Stomach (tissue), 9 donors: ENCODE results near the gene SPPL2C. TPM values are rescaled to one million over a fixed set of nuclear protein-coding genes. Genes with fewer than 3 reads are reported as not detected.
A peak's percentile ranks its signal among the peaks of the same experiment; 100 is the strongest.

Experiments
- DNase-seq, 2 donors: peaks; one replicate each; pipeline versions ENCODE4 v3.0.0 to v3.0.0-alpha.2; 2013 to 2019
- H3K27ac ChIP-seq, 5 donors: fragments of 200-600 bp in 4 of 5; sonication (generic) in 4 of 5; one replicate each; pipeline ENCODE4 v1.5.1; 2013 to 2019; ENCODE audit warnings: mild to moderate bottlenecking in 1 of 5, moderate library complexity in 1 of 5
- H3K27me3 ChIP-seq, 3 donors: fragments of 200-600 bp; sonication (generic); one replicate each; pipeline ENCODE4 v1.5.1; 2017 to 2019; ENCODE audit warnings: mixed run types in 1 of 3
- H3K36me3 ChIP-seq, 4 donors: fragments of 200-600 bp; sonication (generic); 1 replicate in 3 of 4; 2 replicates in 1 of 4; pipeline ENCODE4 v1.5.1; 2016 to 2019
- H3K4me1 ChIP-seq, 4 donors: fragments of 200-600 bp; sonication (generic); one replicate each; pipeline ENCODE4 v1.5.1; 2016 to 2019
- H3K4me3 ChIP-seq, 4 donors: fragments of 200-600 bp; sonication (generic) in 3 of 4; one replicate each; pipeline ENCODE4 v1.5.1; 2016 to 2019; ENCODE audit warnings: mild to moderate bottlenecking in 1 of 4
- H3K9me3 ChIP-seq, 4 donors: fragments of 200-600 bp; sonication (generic); one replicate each; pipeline ENCODE4 v1.5.1; 2016 to 2019
- EP300 ChIP-seq: sonication (generic); formaldehyde crosslinking; IDR thresholded peaks from one replicate; pipeline ENCODE4 v1.6.1; 2017; ENCODE audit warnings: antibody characterized with exemption
- POLR2A ChIP-seq, 4 donors: fragments of 450-650 bp; IDR thresholded peaks; one replicate each; pipeline ENCODE4 v1.6.1; 2016; ENCODE audit warnings: antibody characterized with exemption in 4 of 4, control low read depth in 2 of 4, mild to moderate bottlenecking in 1 of 4, moderate library complexity in 1 of 4
- POLR2AphosphoS5 ChIP-seq, 3 donors: sonication (generic); formaldehyde crosslinking; IDR thresholded peaks; one replicate each; pipeline ENCODE4 v1.6.1; 2016; ENCODE audit warnings: antibody characterized with exemption in 3 of 3
- WGBS, 5 donors: extraction: QIAGEN DNeasy Blood & Tissue Kit in 3 of 5; methylation state at CpG; one replicate each; pipeline versions ENCODE4 v1.1.5 to v1.1.7; 2013 to 2018; 5-methylcytosine and 5-hydroxymethylcytosine counted together
- intact Hi-C: fragments of 100-400 bp; cut with DNase I; formaldehyde crosslinking; loops from one replicate; pipeline ENCODE4 v1.15.1; 2023; ENCODE audit warnings: low total_unique reads
- polyA plus RNA-seq, 3 donors: library from polyadenylated mRNA; stranded (reverse); fragments of 200-250 nt; gene quantifications; one replicate each; pipeline ENCODE4 v1.2.3, GENCODE V29; 2013
- total RNA-seq, 5 donors: library from RNA; depleted of rRNA; stranded (reverse); fragments of >200 nt; gene quantifications; one replicate each; pipeline versions ENCODE4 v1.1.0 to v1.2.3, GENCODE V29; 2014 to 2016
- TF ChIP-seq, protein P1 (sequence below), 7 experiments: fragments of 450-650 bp in 4 of 7; fragments of 200-600 bp in 3 of 7; sonication (generic) in 3 of 7; IDR thresholded peaks; one replicate each; pipeline ENCODE4 v1.5.1; 2016 to 2019; ENCODE audit warnings: antibody characterized with exemption in 7 of 7, control low read depth in 2 of 7, mild to moderate bottlenecking in 1 of 7
- donor health status: healthy with polysubstance abuse.
- donor health status: Bipolar disorder and iron deficiency.
- donor health status: healthy.

Gene SPPL2C
- total and polyA plus RNA-seq, 8 donors = not detected

DNA sequence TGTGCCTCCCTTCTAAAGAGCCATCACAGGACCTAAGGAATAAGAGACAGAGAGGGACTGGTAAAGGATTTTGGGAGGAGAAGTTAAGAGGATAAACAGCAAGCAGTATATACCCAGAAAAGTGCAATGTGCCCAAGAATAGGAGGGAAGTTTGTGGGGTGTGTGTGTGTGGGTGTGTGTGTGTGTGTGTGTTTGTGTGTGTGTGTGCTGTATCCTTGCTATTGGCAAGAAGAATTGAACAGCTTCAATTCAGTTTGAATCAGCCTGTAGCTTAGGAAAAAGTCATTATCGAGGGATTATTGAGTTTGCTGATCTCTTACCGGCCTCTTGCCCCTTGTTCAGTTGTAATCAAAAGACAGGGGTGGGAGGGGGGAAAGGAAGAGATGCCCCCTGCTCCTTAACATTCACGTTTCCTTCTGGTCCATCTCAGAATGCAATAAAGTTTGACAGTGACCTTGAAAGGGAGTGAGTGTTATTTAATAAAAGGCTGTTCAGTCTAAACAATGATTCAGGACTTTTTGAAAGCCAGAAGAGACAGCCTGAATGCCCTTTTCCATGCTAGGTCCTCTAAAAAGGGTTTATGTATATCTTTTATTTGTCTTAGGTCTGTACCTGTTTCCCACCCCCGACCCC, 25.8 kb downstream of the SPPL2C start:
- intact Hi-C loops = no loop called here
- 26 to 42% (median 32%) methylated on average over 4 of the region's 4 CpGs for WGBS, 5 donors
- Histone ChIP-seq H3K27ac (no peak overlapping the region), H3K4me3 (no peak overlapping the region), H3K4me1 (no peaks in the 10 kb centered on the region), H3K36me3 (no peaks in the 10 kb centered on the region), H3K27me3 (peaks cover 0 to 30% (median 0%) of the 10 kb centered on the region in 3 donors), H3K9me3 (no peaks in the 10 kb centered on the region)
- DNase-seq = no peak
- TF ChIP-seq, protein P1, sequence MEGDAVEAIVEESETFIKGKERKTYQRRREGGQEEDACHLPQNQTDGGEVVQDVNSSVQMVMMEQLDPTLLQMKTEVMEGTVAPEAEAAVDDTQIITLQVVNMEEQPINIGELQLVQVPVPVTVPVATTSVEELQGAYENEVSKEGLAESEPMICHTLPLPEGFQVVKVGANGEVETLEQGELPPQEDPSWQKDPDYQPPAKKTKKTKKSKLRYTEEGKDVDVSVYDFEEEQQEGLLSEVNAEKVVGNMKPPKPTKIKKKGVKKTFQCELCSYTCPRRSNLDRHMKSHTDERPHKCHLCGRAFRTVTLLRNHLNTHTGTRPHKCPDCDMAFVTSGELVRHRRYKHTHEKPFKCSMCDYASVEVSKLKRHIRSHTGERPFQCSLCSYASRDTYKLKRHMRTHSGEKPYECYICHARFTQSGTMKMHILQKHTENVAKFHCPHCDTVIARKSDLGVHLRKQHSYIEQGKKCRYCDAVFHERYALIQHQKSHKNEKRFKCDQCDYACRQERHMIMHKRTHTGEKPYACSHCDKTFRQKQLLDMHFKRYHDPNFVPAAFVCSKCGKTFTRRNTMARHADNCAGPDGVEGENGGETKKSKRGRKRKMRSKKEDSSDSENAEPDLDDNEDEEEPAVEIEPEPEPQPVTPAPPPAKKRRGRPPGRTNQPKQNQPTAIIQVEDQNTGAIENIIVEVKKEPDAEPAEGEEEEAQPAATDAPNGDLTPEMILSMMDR (IDR thresholded peaks at IDR 0.05) = no peak
- TF ChIP-seq POLR2A (IDR thresholded peaks at IDR 0.05) = no peak
- no peak for TF ChIP-seq EP300
- no peak for TF ChIP-seq POLR2AphosphoS5 (IDR thresholded peaks at IDR 0.05)

DNA sequence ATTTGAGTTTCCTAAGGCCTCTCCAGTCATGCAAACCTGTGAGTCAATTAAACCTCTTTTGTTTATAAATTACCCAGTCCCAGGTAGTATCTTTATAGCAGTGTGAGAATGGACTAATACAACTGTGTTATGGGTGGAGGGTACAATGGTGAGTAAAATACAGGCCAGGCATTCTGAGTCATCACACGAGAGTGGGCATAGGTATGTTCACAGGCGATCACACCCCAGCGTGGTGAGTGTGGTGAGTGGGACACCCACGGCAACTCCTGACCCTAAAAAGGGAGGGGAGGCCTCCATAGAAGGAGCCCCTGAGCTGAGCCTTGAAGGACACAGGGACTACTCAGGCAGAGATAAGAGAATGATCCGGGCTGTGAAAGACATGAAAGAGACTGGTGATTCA, 27.0 kb downstream of the SPPL2C start:
- 71 to 76% (median 74%) methylated on average over 5 of the region's 5 CpGs for WGBS, 5 donors
- no peaks in the 10 kb centered on the region for H3K36me3 ChIP-seq
- intact Hi-C loops = no loop called here
- no peaks in the 10 kb centered on the region for H3K4me1 ChIP-seq
- H3K4me3 ChIP-seq = no peak overlapping the region
- H3K27me3 ChIP-seq = peaks cover 0 to 27% (median 0%) of the 10 kb centered on the region in 3 donors
- H3K27ac ChIP-seq = no peak overlapping the region
- no peak for DNase-seq
- no peak for TF ChIP-seq POLR2AphosphoS5 (IDR thresholded peaks at IDR 0.05)
- TF ChIP-seq, protein P1 (IDR thresholded peaks at IDR 0.05) = no peak
- TF ChIP-seq POLR2A (IDR thresholded peaks at IDR 0.05) = no peak
- TF ChIP-seq EP300 = no peak
- no peaks in the 10 kb centered on the region for H3K9me3 ChIP-seq

DNA sequence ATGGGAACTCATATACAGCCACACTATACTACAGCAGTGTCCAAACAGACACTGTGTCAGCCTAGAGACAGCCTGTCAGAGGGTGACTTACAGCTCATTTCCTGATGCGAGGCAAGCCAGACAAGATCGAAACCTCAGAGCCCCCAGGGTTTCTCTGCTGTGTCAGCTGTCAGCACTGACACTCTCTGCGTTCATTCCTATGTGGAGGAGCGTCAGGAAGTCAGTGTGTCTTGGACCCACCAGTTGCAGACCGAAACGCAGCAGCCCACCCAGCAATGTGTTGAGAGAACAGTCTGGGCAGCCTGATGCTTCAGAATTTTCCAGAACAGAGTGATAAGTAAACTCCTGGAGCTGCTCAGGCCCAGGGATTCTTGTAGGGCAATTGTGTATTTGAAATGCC, 29.0 kb downstream of the SPPL2C start:
- peaks cover 0 to 32% (median 6%) of the 10 kb centered on the region in 3 donors for H3K27me3 ChIP-seq
- no peak overlapping the region for H3K4me3 ChIP-seq
- peak in 1 of 2 donors; percentile 23 for DNase-seq
- TF ChIP-seq POLR2A (IDR thresholded peaks at IDR 0.05) = no peak
- TF ChIP-seq POLR2AphosphoS5 (IDR thresholded peaks at IDR 0.05) = no peak
- no peak for TF ChIP-seq EP300
- TF ChIP-seq, protein P1 (IDR thresholded peaks at IDR 0.05) = no peak
- H3K4me1 ChIP-seq = no peaks in the 10 kb centered on the region
- no peak overlapping the region for H3K27ac ChIP-seq
- WGBS, 5 donors = 26 to 55% (median 39%) methylated on average over 6 of the region's 6 CpGs
- no peaks in the 10 kb centered on the region for H3K36me3 ChIP-seq
- H3K9me3 ChIP-seq = peaks cover 0 to 6% (median 2%) of the 10 kb centered on the region in 4 donors
- intact Hi-C loops = no loop called here

DNA sequence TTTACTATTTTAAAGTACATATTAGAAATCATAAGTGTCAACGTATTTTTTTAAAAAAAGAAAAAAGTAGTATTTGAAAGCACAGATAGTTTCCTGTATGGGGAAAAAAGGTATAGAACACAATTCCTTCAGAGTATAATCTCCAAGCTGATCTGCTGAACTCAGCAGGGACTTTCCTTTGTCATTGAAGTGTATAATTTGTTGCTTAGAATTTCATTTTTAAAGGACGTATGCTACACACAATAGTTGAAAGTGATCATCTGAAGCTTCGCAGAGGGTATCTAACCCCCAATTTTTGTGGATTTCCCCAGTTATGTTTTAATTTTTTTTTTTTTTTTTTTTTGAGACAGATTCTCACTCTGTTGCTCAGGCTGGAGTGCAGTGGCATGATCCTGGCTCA, 29.5 kb downstream of the SPPL2C start:
- no peaks in the 10 kb centered on the region for H3K4me1 ChIP-seq
- H3K4me3 ChIP-seq = no peak overlapping the region
- peaks cover 0 to 35% (median 6%) of the 10 kb centered on the region in 3 donors for H3K27me3 ChIP-seq
- intact Hi-C loops = no loop called here
- 48 to 67% (median 59%) methylated on average over 3 of the region's 3 CpGs for WGBS, 5 donors
- no peak overlapping the region for H3K27ac ChIP-seq
- H3K9me3 ChIP-seq = peaks cover 0 to 6% (median 2%) of the 10 kb centered on the region in 4 donors
- TF ChIP-seq EP300 (no peak), POLR2A (IDR thresholded peaks at IDR 0.05) (no peak), POLR2AphosphoS5 (IDR thresholded peaks at IDR 0.05) (no peak)
- TF ChIP-seq, protein P1 (IDR thresholded peaks at IDR 0.05) = no peak
- no peak for DNase-seq
- H3K36me3 ChIP-seq = no peaks in the 10 kb centered on the region
